Liver (tissue), 9 donors: ENCODE measurements around the gene RNFT2. TPM values are rescaled to one million over a fixed set of nuclear protein-coding genes. Genes with fewer than 3 reads are reported as not detected.

ENCODE experiments used
- DNase-seq: peaks from one replicate; pipeline ENCODE4 v3.0.0-alpha.2; 2017; ENCODE audit warnings: low spot score
- H3K27ac ChIP-seq, 2 donors: one replicate each; pipeline ENCODE4 v1.7.0; 2013; ENCODE audit warnings: inconsistent platforms in 2 of 2, low read length in 2 of 2, control low read depth in 1 of 2, low read depth in 1 of 2, mild to moderate bottlenecking in 1 of 2
- H3K27me3 ChIP-seq, 4 donors: one replicate each; pipeline versions ENCODE4 v1.6.1 to v1.7.0; 2013; ENCODE audit warnings: low read length in 3 of 4, inconsistent platforms in 1 of 4, mild to moderate bottlenecking in 1 of 4, moderate library complexity in 1 of 4; ENCODE audit not compliant: control insufficient read depth in 4 of 4, insufficient read depth in 4 of 4
- H3K36me3 ChIP-seq, 4 donors: one replicate each; pipeline versions ENCODE4 v1.6.1 to v1.7.0; 2013; ENCODE audit warnings: low read length in 3 of 4, mild to moderate bottlenecking in 3 of 4, low read depth in 1 of 4, moderate library complexity in 1 of 4; ENCODE audit not compliant: control insufficient read depth in 4 of 4, insufficient read depth in 3 of 4
- H3K4me1 ChIP-seq, 4 donors: one replicate each; pipeline versions ENCODE4 v1.6.1 to v1.7.0; 2013; ENCODE audit warnings: low read length in 3 of 4, mild to moderate bottlenecking in 3 of 4, moderate library complexity in 1 of 4; ENCODE audit not compliant: control insufficient read depth in 4 of 4, insufficient read depth in 4 of 4
- H3K4me3 ChIP-seq, 3 donors: one replicate each; pipeline versions ENCODE4 v1.6.1 to v1.7.0; 2013; ENCODE audit warnings: low read length in 3 of 3, control low read depth in 1 of 3, low read depth in 1 of 3, mild to moderate bottlenecking in 1 of 3
- H3K9ac ChIP-seq, 2 donors: one replicate each; pipeline ENCODE4 v1.7.0; 2013; ENCODE audit warnings: low read length in 2 of 2, mild to moderate bottlenecking in 2 of 2, moderate library complexity in 2 of 2, control low read depth in 1 of 2, low read depth in 1 of 2
- H3K9me3 ChIP-seq, 4 donors: one replicate each; pipeline versions ENCODE4 v1.6.1 to v1.7.0; 2013; ENCODE audit warnings: low read length in 3 of 4; ENCODE audit not compliant: control insufficient read depth in 4 of 4
- ATF3 ChIP-seq: IDR thresholded peaks from 2 replicates; pipeline ENCODE4 v1.6.1; 2016; ENCODE audit warnings: antibody characterized with exemption
- CTCF ChIP-seq: fragments of 150-350 bp; IDR thresholded peaks from 2 replicates; pipeline ENCODE4 v1.5.1; 2017; ENCODE audit warnings: improper control_type of control experiment, low read depth, low read length; ENCODE audit not compliant: missing input control
- EGR1 ChIP-seq, 2 donors: IDR thresholded peaks; 2 replicates each; pipeline ENCODE4 v1.6.1; 2016 to 2018; ENCODE audit warnings: antibody characterized with exemption in 2 of 2, low read depth in 2 of 2
- FOXA1 ChIP-seq: IDR thresholded peaks from 2 replicates; pipeline ENCODE4 v1.6.1; 2016; ENCODE audit warnings: antibody characterized with exemption
- FOXA2 ChIP-seq: IDR thresholded peaks from 2 replicates; pipeline ENCODE4 v1.6.1; 2016; ENCODE audit warnings: antibody characterized with exemption
- GABPA ChIP-seq, 2 donors: IDR thresholded peaks in 1 of 2; conservative IDR thresholded peaks in 1 of 2; 2 replicates each; pipeline ENCODE4 v1.6.1; 2016; ENCODE audit warnings: antibody characterized with exemption in 2 of 2, mild to moderate bottlenecking in 1 of 2, moderate library complexity in 1 of 2
- HNF4A ChIP-seq, 2 donors: conservative IDR thresholded peaks; 2 replicates each; pipeline ENCODE4 v1.6.1; 2016; ENCODE audit warnings: antibody characterized with exemption in 2 of 2, mild to moderate bottlenecking in 2 of 2
- HNF4G ChIP-seq: IDR thresholded peaks from 2 replicates; pipeline ENCODE4 v1.6.1; 2016; ENCODE audit warnings: antibody characterized with exemption
- JUND ChIP-seq, 2 donors: IDR thresholded peaks; 2 replicates each; pipeline ENCODE4 v1.6.1; 2016; ENCODE audit warnings: antibody characterized with exemption in 2 of 2
- MAX ChIP-seq: IDR thresholded peaks from 2 replicates; pipeline ENCODE4 v1.6.1; 2016; ENCODE audit warnings: antibody characterized with exemption
- NR2F2 ChIP-seq: IDR thresholded peaks from 2 replicates; pipeline ENCODE4 v1.6.1; 2016; ENCODE audit warnings: antibody characterized with exemption
- RAD21 ChIP-seq, 2 donors: IDR thresholded peaks; 2 replicates each; pipeline ENCODE4 v1.6.1; 2016; ENCODE audit warnings: antibody characterized with exemption in 2 of 2, mild to moderate bottlenecking in 2 of 2
- REST ChIP-seq: IDR thresholded peaks from 2 replicates; pipeline ENCODE4 v1.6.1; 2016; ENCODE audit warnings: antibody characterized with exemption, mild to moderate bottlenecking
- RXRA ChIP-seq, 2 donors: IDR thresholded peaks; 2 replicates each; pipeline ENCODE4 v1.6.1; 2017 to 2018; ENCODE audit warnings: antibody characterized with exemption in 2 of 2, mild to moderate bottlenecking in 1 of 2
- SP1 ChIP-seq: IDR thresholded peaks from 2 replicates; pipeline ENCODE4 v1.6.1; 2018; ENCODE audit warnings: antibody characterized with exemption, mild to moderate bottlenecking
- TAF1 ChIP-seq: conservative IDR thresholded peaks from 2 replicates; pipeline ENCODE4 v1.6.1; 2016; ENCODE audit warnings: antibody characterized with exemption, mild to moderate bottlenecking
- YY1 ChIP-seq: IDR thresholded peaks from 2 replicates; pipeline ENCODE4 v1.6.1; 2016; ENCODE audit warnings: antibody characterized with exemption, mild to moderate bottlenecking
- ZBTB33 ChIP-seq: IDR thresholded peaks from 2 replicates; pipeline ENCODE4 v1.6.1; 2016; ENCODE audit warnings: antibody characterized with exemption
- WGBS: extraction: QIAGEN DNeasy Blood & Tissue Kit; methylation state at CpG from one replicate; pipeline ENCODE4 v1.1.7; 2013; 5-methylcytosine and 5-hydroxymethylcytosine counted together
- polyA plus RNA-seq, 2 donors: library from polyadenylated mRNA; stranded (reverse) in 1 of 2; unstranded in 1 of 2; fragments of 200-250 nt in 1 of 2; fragments of >200 nt in 1 of 2; fragmentation: Nextera tagmentation in 1 of 2; extraction: Ambion mirVana in 1 of 2; gene quantifications; one replicate each; pipeline versions ENCODE4 v1.2.1 to v1.2.3, GENCODE V29; 2013 to 2015
- total RNA-seq, 2 donors: library from RNA; depleted of rRNA; stranded (reverse); fragments of >200 nt; gene quantifications; one replicate each; pipeline ENCODE4 v1.2.3, GENCODE V29; 2014
- donor health status: healthy.
- donor health status: healthy.
- donor health status: healthy.
- donor health status: healthy.
- donor health status: healthy.

RNFT2 gene
- total and polyA plus RNA-seq, 4 donors = 0.13 to 1.4 (median 0.19) TPM

GRCh38 chr12:116749884-116750283 lies 11.8 kb downstream of the RNFT2 start:
- DNase-seq = no peak
- 97% methylated on average over 26 of the region's 26 CpGs for WGBS
- H3K9me3 ChIP-seq = no peaks in the 10 kb centered on the region
- no peak for TF ChIP-seq NR2F2
- no peak for TF ChIP-seq FOXA2
- no peak for TF ChIP-seq ZBTB33
- TF ChIP-seq ATF3 = no peak
- TF ChIP-seq EGR1 (IDR thresholded peaks at IDR 0.05; ENCODE audit: low read depth in 2 of 2) = no peak
- TF ChIP-seq CTCF = no peak
- TF ChIP-seq FOXA1 = no peak
- no peak for TF ChIP-seq RXRA (IDR thresholded peaks at IDR 0.05)
- no peaks in the 10 kb centered on the region for H3K4me1 ChIP-seq
- no peaks in the 10 kb centered on the region for H3K27me3 ChIP-seq
- no peak overlapping the region for H3K27ac ChIP-seq
- no peak overlapping the region for H3K4me3 ChIP-seq
- no peaks in the 10 kb centered on the region for H3K36me3 ChIP-seq
- H3K9ac ChIP-seq = no peak overlapping the region

- Histone ChIP-seq H3K9me3 (no peaks in the 10 kb centered on the region), H3K27ac (no peak overlapping the region), H3K4me1 (no peaks in the 10 kb centered on the region), H3K36me3 (no peaks in the 10 kb centered on the region), H3K27me3 (no peaks in the 10 kb centered on the region), H3K9ac (no peak overlapping the region), H3K4me3 (no peak overlapping the region)
- TF ChIP-seq RXRA (IDR thresholded peaks at IDR 0.05) (no peak), REST (no peak), ATF3 (no peak), YY1 (no peak), NR2F2 (no peak), GABPA (IDR thresholded peaks at IDR 0.05 in 1 of 2, conservative IDR thresholded peaks at IDR 0.05 in 1 of 2) (no peak), FOXA1 (no peak), ZBTB33 (no peak), SP1 (no peak), MAX (no peak), EGR1 (IDR thresholded peaks at IDR 0.05; ENCODE audit: low read depth in 2 of 2) (no peak), HNF4A (conservative IDR thresholded peaks at IDR 0.05) (no peak), HNF4G (no peak), RAD21 (IDR thresholded peaks at IDR 0.05) (no peak), JUND (IDR thresholded peaks at IDR 0.05) (no peak), CTCF (no peak), FOXA2 (no peak), TAF1 (no peak)
- WGBS = 93% methylated on average over 4 of the region's 4 CpGs
- no peak for DNase-seq
Measured at GRCh38 chr12:116750298-116750697, 12.2 kb downstream of the RNFT2 start.
